GM23248 (cell line): ENCODE results near the gene TRAF1.

Experiments used
- EZH2 ChIP-seq: fragments of 200-600 bp; sonication (generic); IDR thresholded peaks from 2 replicates; pipeline ENCODE4 v1.6.1; 2018; ENCODE audit warnings: antibody characterized with exemption, mild to moderate bottlenecking; ENCODE audit not compliant: insufficient read depth, poor library complexity, severe bottlenecking
- EZH2phosphoT487 ChIP-seq: fragments of 200-600 bp; sonication (generic); IDR thresholded peaks from 2 replicates; pipeline ENCODE4 v1.6.1; 2018; ENCODE audit warnings: antibody characterized with exemption, moderate library complexity, mild to moderate bottlenecking, low read depth; ENCODE audit not compliant: insufficient read depth

DNA sequence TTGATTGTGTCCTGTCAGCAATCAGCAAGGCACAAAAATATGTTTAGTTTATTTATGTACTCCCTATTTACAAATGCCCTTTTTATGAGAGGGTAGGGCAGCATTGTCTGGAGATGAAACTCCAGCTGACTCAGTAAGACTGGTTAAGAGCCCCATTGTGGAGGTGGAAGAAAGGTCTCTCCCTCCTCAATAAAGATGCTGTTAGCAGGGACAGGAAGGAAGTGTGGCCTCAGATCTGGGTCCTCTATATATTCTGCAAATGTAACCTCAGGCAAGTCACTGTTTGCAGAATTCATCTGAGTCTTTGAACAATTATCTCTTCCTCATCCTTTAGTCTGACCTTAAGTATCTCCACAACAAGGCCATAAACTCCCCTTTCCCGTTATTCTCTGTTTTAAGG is 48.3 kb upstream of the TRAF1 start:
- TF ChIP-seq EZH2 (no peak), EZH2phosphoT487 (no peak)
